Right cardiac atrium (tissue), 5 donors: ENCODE results near the gene ABHD3. TPM values are rescaled to one million over a fixed set of nuclear protein-coding genes. Genes with fewer than 3 reads are reported as not detected.

Experiments
- ATAC-seq, 2 donors: fragments of 200-7000 bp; cut with Tn5 transposase; one replicate each; pipeline versions ENCODE4 v1.8.0 to v1.9.1; 2020; ENCODE audit warnings: moderate library complexity in 2 of 2, mild to moderate bottlenecking in 1 of 2
- DNase-seq, 3 donors: peaks; one replicate each; pipeline ENCODE4 v3.0.0-alpha.2; 2020
- H3K27ac ChIP-seq: one replicate; pipeline ENCODE4 v1.5.1; 2013; ENCODE audit warnings: mild to moderate bottlenecking, low read length, control low read depth, moderate library complexity
- H3K27me3 ChIP-seq: one replicate; pipeline ENCODE4 v1.6.1; 2013; ENCODE audit not compliant: control insufficient read depth, insufficient read depth
- H3K4me1 ChIP-seq: one replicate; pipeline ENCODE4 v1.6.1; 2013; ENCODE audit warnings: low read length; ENCODE audit not compliant: control insufficient read depth, insufficient read depth
- H3K4me3 ChIP-seq: one replicate; pipeline ENCODE4 v1.5.1; 2013; ENCODE audit warnings: low read length, control low read depth
- H3K9me3 ChIP-seq: one replicate; pipeline ENCODE4 v1.6.1; 2013; ENCODE audit warnings: low read length; ENCODE audit not compliant: control insufficient read depth
- WGBS: extraction: QIAGEN DNeasy Blood & Tissue Kit; methylation state at CpG from one replicate; pipeline ENCODE4 v1.1.7; 2013; 5-methylcytosine and 5-hydroxymethylcytosine counted together
- intact Hi-C, 4 donors: fragments of 100-400 bp; cut with DNase I; formaldehyde crosslinking; loops; one replicate each; pipeline versions ENCODE4 v1.11.0 to v1.14.0; 2022 to 2023
- microRNA-seq, 2 donors: library from miRNA; unstranded; fragments of <30 nt; microRNA quantifications; one replicate each; pipeline ENCODE4 v1.2.0, GENCODE V29; 2020 to 2021
- polyA plus RNA-seq: library from polyadenylated mRNA; stranded (reverse); fragments of 200-250 nt; gene quantifications from one replicate; pipeline ENCODE4 v1.2.3, GENCODE V29; 2013
- total RNA-seq, 4 donors: library from RNA; stranded (reverse); fragmentation: NEBNext Ultra II Directional; extraction: Animal tissue kit (Norgen Biotek cat#: 25700); gene quantifications; one replicate each; pipeline ENCODE4 v1.2.1, GENCODE V29; 2021
- donor health status: healthy with polysubstance abuse.
- donor health status: DM: no; HTN: yes; CAD: no.
- donor health status: DM: no; HTN: no; CAD: no.
- donor health status: DM: no; HTN: yes; CAD: no; lungs with severe emphysema.
- donor health status: DM: yes; HTN: yes; CAD: no.

Gene ABHD3
- total and polyA plus RNA-seq, 5 donors: 4.0 to 7.4 (median 5.8) TPM

DNA sequence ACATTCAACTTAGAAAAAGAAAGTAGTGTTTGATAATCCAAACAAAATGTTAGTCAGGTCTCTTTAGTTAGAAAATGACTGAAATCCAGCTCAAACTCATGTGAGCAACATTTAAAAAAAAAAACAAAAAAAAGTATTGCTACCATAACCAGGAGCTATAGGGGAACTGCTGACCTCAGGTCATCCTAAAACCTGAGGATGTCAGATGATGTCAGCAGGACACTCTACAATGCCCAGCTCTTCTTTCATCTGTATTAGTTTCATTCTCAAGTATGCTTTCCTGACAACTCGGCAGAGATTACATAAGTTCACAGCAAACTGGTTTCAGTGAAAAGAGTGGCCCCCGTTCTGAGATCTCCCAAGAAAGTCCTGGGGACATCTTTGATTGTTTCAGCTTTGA is 99.9 kb downstream of the ABHD3 start:
- no peak for DNase-seq

DNA sequence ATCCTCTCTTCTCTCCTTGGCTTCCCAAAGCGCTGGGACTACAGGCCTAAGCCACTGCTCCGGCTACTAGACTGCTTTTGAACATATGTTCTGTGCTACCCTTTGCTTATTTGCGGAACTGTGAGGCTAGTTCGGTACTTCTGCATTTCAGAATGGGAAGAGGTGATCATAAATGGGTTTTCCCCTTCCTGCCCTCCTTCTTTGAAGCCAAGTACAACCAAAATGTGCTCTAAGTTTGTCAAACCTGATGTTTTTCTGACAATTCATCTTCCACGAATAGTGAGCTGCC is 102.3 kb downstream of the ABHD3 start:
- intact Hi-C loops: loop anchor here in 1 of 4 donors (10.0 kb wide), 1 partner anchor 407 kb away; no protein-coding TSS in a partner anchor
- 85% methylated on average over 5 of the region's 5 CpGs for WGBS
- Histone ChIP-seq H3K27ac (no peak overlapping the region), H3K27me3 (no peaks in the 10 kb centered on the region), H3K9me3 (no peaks in the 10 kb centered on the region), H3K4me3 (no peak overlapping the region), H3K4me1 (no peaks in the 10 kb centered on the region)
- no peak for ATAC-seq
- DNase-seq: no peak

More for the DNA sequence above, 99.9 kb downstream of the ABHD3 start:
- Histone ChIP-seq H3K27me3 (no peaks in the 10 kb centered on the region), H3K4me3 (no peak overlapping the region), H3K27ac (no peak overlapping the region), H3K4me1 (no peaks in the 10 kb centered on the region), H3K9me3 (no peaks in the 10 kb centered on the region)
- no peak for ATAC-seq
- WGBS: 28% methylated on average over 2 of the region's 2 CpGs
- intact Hi-C loops: loop anchor here in 1 of 4 donors (10.0 kb wide), 1 partner anchor 410 kb away; no protein-coding TSS in a partner anchor

Small RNAs within 50 kb of the gene (microRNA-seq; reads per million reads assigned to microRNA genes)
- gene MIR320C1: 1.1 to 2.1 reads per million in 2 donors

Other genes with a start within 250 kb of the ABHD3 start
- 10 to 100 TPM; 10.3 to 13.4 (median 11.5) TPM for gene ESCO1, start 104.1 kb downstream of the ABHD3 start, total RNA-seq
- 8.0 TPM for gene ESCO1, start 104.1 kb downstream of the ABHD3 start, polyA plus RNA-seq
- 10 to 100 TPM; 17.1 to 29.9 (median 25.4) TPM for gene SNRPD1, start 92.5 kb downstream of the ABHD3 start, total RNA-seq
- gene SNRPD1, start 92.5 kb downstream of the ABHD3 start, polyA plus RNA-seq: 11.0 TPM
- gene MIB1, start 36.0 kb upstream of the ABHD3 start, total RNA-seq: 10 to 100 TPM; 21.7 to 29.5 (median 24.1) TPM
- gene MIB1, start 36.0 kb upstream of the ABHD3 start, polyA plus RNA-seq: 3.7 TPM